Sigmoid colon (tissue), 4 donors: ENCODE data around the gene TMEFF2.

ENCODE experiments used
- CTCF ChIP-seq, 4 experiments: fragments of 450-650 bp in 3 of 4; fragments of 200-600 bp in 1 of 4; IDR thresholded peaks; one replicate each; pipeline ENCODE4 v1.5.1; 2016 to 2019; ENCODE audit warnings: antibody characterized with exemption in 4 of 4, mild to moderate bottlenecking in 3 of 4, moderate library complexity in 2 of 4
- EP300 ChIP-seq, 4 donors: sonication (generic); formaldehyde crosslinking; IDR thresholded peaks; one replicate each; pipeline ENCODE4 v1.6.1; 2017; ENCODE audit warnings: antibody characterized with exemption in 4 of 4
- POLR2A ChIP-seq, 2 donors: fragments of 450-650 bp; IDR thresholded peaks; one replicate each; pipeline ENCODE4 v1.6.1; 2016; ENCODE audit warnings: antibody characterized with exemption in 2 of 2, mild to moderate bottlenecking in 2 of 2, moderate library complexity in 2 of 2

GRCh38 chr2:191979221-191979730 is 215.5 kb downstream of the TMEFF2 start:
- TF ChIP-seq CTCF (IDR thresholded peaks at IDR 0.05) (no peak), POLR2A (IDR thresholded peaks at IDR 0.05) (no peak), EP300 (IDR thresholded peaks at IDR 0.05) (no peak)
